ENCODE results near the gene ALDH3B2.
"Not testable (repeated sequence)": the region's sequence is repeated elsewhere in the genome, so short reads cannot be mapped to it uniquely, and the experiment has no call there.

The ALDH3B2 gene

GRCh38 chr11:67659651-67660165 lies 14.7 kb downstream of the ALDH3B2 start:
- not testable (repeated sequence) for DNase-seq

- no peak for DNase-seq
Observed at GRCh38 chr11:67657300-67657699, 17.1 kb downstream of the ALDH3B2 start.

- DNase-seq: no peak
Observed at GRCh38 chr11:67656278-67656922, 18.0 kb downstream of the ALDH3B2 start.

DNA sequence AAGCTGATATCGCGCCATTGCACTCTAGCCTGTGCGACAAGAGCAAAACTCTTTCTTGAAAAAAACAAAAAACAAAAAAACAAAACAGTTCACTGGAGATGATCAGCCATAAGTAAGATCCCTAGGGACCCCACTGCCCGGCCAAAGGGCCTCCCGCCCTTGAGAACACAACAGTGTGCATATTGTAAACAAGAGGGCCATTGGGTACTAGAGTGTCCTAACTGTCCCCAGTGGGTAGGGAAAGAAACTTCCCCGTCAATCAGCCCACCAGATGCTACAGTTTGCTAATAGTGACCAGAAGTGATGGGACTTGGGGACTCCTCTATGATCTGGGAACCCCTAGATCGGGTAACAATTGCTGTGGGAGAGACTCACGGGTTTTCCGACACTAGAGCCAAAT lies 20.2 kb downstream of the ALDH3B2 start:
- DNase-seq: no peak

DNA sequence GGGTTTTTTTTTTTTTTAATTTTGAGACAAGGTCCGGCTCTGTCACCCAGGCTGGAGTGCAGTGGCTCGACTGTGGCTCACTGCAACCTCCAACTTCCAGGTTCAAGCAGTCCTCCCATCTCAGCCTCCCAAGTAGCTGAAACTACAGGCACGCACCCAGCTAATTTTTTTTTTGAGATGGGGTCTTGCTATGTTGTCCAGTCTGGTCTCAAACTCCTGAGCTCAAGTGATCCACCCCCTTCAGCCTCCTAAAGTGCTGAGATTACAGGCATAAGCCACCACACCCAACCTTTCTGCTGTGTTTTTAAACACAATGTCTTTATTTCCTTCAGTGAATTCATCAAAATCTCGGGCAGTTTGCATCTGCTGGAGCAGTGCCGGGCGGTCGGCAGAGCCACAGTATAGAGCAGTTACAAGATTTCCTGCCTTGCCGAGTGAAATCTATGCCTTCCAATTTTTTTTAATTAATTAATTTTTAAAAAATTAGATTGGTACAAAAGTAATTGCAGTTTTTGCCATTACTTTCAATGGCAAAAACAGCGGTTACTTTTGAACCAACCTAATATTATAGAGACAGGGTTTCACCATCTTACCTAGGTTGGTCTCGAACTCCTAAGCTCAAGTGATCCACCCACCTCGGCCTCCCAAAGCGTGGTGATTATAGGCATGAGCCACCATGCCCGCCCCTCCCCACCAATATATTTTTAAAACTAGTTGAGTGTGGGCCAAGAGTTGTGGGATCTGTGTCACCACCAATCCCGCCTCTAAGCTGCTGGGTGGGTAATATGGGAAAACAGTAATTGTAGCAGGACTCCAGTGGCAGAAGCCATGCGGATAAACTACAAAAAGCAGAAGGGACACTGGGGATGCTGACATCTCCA lies 21.2 kb downstream of the ALDH3B2 start:
- no peak for DNase-seq

DNA sequence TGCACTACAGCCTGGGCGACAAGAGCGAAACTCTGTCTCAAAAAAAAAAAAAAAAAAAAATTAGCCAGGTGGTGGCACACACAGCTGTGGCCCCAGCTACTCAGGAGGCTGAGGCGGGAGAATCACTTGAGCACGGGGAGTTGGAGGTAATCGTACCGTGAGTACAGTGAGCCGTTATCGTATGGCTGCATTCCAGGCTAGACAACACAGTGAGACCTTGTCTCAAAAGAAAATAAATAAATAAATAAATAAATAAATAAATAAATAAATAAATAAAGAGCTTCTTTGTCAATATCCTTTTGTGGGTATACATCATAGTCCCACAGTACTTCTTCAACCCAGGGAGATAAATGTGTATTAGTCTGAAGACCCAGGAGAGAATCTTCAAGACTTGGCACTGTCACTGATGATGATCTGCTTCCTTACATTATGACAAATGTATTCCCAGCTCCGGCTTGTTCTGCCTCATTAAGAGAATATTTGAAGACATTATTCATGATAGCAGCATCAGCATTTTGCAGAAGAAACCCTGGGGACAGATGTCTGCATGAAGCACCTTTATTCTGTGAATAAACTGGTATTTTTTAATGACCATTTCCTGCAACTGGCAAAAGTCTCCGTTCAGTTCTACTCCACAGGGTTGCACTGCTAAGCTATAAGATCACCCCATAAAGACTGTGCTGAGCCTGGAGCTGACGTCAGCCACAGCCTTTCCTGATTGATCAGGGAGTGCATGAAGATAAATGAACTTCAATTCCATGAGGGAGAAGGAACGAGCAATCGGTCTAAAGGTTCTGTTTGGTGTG lies 22.2 kb downstream of the ALDH3B2 start:
- DNase-seq: no peak

GRCh38 chr11:67649634-67650510 lies 24.6 kb downstream of the ALDH3B2 start:
- no peak for DNase-seq

DNA sequence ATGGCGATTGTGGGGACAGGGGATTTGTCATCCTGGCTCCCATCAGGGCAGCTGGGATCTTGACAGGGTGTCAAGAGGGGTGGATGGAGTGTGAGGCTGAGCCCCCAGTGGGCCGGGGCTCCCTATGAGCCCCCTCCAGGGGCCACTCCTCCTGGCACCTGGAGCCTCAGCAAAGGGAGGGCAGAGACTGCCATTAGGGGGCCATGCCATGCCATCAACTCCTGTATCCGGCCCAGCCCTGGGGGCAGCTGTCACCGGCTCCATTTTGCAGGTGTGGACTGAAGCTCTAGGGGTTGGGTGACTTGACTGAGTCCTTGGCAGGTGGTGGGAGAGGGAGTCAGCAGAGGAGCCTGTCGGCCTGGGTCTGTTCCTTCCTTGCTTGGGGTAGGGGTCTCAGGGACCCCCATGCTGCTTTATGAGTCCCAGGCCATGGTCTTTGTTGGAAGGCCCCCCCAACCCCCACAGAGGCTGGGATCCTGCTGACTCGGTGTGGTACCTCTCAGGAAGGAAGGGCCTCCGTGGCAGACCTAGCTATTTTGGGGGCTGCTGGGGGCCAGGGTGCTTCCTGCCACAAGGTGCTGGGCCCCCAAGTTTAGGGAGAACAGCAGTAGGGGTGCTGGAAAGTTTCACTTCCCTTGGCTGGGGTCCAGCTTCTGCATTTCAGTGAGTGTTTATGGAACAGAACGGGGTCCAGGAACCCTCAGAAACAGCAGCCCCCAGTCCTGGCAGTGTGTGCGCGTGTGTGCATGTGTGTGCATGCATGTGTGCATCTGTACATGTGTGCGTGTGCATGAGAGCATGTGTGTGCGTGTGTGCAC lies 25.4 kb downstream of the ALDH3B2 start:
- DNase-seq: no peak

- DNase-seq: no peak
Observed at GRCh38 chr11:67648140-67648795, 26.2 kb downstream of the ALDH3B2 start.

- DNase-seq: no peak
Observed at GRCh38 chr11:67647471-67647870, 27.0 kb downstream of the ALDH3B2 start.

DNA sequence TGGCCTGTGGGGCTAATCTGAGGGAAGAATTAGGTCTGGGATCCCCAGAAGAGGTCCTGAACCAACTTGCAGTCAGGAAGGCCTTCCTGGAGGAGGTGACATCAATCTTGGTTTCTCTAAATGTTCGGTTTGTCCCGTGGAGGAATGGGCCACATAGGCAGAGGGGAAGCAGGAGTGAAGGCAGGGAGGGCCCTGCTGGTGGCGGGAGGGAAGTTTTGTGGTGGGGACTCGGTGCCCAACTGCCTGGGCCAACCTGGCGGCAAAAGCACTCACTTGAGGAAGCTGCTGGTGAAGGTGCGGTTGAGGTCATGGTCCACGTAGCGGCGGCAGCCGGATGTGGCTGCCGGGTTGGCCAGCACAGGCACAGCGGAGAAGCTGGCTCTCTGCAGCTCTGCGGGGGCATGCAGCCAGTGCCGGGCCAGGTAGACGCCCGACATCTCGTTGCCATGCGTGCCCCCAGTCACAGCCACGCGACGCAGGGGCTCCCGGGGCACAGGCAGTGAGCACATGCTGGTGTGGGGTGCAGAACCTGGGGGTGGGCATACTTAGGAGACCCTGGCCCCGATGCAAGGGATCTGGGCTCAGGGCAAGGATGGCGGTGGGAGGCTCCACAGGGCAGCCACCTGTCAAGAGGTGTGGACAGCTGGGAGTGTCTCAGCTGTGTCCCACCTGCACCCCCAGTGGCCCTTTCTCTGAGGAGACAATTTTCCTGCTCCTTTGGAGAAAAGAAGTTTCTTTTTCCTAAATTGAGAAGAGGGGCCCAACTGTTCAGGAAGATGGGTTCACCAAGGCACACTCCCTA lies 27.7 kb downstream of the ALDH3B2 start:
- DNase-seq: no peak

GRCh38 chr11:67645521-67646461 lies 28.6 kb downstream of the ALDH3B2 start:
- DNase-seq: no peak

DNA sequence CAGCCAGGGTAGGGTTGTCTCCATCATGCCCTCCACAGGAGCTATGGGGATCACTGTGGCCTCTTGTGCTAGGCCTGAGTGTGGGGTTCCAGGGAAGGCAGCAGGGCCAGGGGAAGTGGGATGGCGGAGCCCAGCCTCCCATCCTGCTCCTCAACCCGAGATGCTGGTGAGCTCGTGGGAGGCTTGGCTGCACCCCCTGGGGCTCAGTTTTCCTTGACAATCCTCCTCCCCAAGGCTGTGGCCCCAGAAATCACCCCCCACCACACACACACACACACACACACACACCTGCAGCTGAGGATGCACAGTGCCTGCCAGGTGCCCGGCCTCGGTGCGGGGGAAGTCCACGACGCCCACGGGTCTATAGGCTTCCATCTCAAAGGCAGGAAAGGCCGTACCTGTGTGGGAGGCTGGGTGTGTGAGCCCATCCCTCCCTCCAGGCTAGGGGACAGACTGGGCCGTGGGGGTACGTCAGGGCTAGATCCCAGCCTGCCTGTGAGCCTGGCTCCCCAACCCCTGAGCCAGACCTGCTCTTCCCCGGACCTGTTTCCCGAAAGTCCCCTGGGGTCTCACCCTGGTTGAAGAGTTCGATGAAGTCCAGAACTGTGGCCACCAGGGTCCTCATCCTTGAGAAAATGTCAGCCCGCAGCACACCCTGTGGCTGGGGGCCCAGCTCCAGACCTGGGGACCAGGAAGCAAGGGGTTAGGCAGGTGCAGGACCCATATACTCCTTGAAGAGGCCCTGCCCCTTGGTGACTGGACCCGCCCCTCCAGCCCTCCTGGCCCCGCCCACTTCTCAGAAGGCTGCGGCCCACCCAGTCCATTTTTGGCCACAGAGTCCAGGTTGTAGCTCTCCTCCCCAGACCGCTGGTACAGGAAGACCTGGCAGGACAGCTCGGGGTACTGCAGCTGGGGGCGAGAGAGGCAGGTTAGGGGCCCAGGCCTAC lies 29.7 kb downstream of the ALDH3B2 start:
- DNase-seq: no peak

DNA sequence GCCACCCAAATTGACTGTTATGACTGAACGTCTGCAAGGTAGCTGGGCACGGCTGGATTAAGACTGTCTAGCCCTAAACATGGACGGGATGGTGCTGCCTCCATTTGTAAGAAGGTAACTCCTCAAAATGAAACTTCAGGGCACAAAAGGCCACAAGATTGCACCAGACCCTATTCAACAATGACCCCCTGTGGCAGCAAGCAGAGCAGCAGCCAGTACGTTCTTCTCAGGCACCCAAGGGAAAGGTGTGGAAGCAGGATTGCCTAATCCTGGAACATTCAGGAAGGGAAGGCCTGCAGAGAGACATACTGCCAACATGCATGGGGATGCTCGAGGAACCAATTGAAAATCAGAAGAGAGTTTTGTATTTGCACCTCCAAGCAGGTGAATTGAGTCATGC lies 30.4 kb downstream of the ALDH3B2 start:
- no peak for DNase-seq

DNA sequence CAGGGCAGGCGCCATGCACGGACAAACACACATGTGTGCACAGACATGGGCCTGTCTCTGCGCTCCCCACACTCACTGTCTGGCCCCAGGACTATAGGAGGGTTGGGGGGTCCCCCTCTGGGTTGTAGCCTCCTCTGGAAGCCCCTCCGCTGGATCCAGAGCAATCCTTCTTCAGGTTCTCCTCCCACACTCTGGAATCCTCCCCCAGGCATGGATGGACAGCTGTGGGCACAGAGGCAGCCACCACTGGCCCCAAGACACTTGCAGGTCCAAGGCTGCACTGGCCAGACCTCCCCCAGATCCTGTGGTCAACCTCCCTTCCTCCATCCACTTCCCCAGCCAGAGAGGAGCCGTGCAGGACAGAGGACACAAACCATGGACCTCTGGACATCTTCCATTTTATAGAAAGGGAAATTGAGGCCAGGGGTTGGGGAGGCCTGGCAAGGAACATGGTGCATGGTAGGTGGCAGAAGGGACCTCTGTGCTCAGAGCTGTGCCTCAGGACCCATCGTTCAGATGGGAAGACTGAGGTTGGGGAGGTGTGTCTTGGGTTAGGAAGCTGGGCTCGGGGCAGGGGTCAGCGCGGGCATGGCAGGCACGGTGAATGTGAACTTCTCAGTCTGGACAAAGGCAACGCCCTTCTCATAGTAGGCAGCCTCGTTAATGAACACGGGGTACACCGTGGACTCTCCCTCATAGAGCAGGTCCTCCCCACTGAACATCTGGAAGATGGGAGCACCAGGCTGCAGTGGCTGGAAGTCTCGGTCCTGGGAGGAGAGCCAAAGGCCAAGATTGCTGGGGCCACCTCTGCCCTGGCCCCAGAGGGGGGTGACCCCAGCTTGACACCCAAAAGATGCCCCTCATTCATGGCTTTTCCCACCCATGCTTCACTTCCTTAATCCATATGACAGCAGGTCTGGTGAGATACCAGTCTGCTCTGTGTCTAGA lies 32.0 kb downstream of the ALDH3B2 start:
- no peak for DNase-seq
